Activated naive CD4-positive, alpha-beta T cell treated with Interleukin-2 at 50 U/mL for 16 hours (primary cell): ENCODE results near the gene PTAFR.
"Not testable (repeated sequence)": the region's sequence is repeated elsewhere in the genome, so short reads cannot be mapped to it uniquely, and the experiment has no call there.

ENCODE experiments used
- DNase-seq: peaks from one replicate; pipeline ENCODE4 v3.0.0-alpha.2; 2020

PTAFR gene

GRCh38 chr1:28141685-28142084 lies 34.8 kb downstream of the PTAFR start:
- no peak for DNase-seq

DNA sequence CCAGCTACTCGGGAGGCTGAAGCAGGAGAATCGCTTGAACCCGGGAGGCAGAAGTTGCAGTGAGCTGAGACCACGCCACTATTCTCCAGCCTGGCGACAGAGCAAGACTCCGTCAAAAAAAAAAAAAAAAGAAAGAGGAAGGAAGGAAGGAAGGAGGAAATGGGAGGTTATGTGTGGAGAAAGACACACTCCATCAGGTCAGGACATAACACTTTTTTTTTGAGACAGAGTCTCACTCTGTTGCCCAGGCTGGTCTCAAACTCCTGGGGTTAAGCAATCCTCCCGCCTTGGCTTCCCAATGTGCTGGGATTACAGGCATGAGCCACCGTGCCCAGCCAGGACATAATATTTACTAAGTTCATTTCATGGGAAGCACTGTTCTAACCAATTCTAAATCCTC lies 36.6 kb downstream of the PTAFR start:
- DNase-seq = not testable (repeated sequence)

GRCh38 chr1:28139025-28139712 lies 37.3 kb downstream of the PTAFR start:
- DNase-seq = no peak

DNA sequence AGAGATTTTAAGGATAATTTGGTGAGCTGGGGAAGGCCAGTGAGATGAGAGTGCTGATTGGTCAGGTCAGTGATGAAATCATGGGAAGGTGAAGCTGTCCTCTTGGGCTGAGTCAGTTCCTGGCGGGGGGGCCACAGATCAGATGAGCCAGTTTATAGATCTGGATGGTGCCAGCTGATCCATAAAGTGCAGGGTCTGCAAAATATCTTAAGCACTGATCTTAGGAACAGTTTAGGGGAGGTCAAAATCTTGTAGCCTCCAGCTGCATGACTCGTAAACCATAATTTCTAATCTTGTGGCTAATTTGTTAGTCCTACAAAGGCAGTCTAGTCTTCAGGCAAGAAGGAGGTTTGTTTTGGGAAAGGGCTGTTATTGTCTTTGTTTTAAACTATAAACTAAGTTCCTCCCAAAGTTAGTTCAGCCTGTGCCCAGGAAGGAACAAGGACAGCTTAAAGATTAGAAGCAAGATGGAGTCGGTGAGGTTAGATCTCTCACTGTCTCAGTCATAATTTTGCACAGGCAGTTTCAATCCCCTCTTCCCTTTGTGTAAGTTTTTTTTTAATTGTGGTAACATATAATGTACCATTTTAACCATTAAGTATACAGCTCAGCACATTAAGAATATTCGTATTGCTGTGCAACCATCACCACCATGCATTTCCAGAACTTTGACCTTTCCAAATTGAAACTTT lies 39.4 kb downstream of the PTAFR start:
- no peak for DNase-seq

DNA sequence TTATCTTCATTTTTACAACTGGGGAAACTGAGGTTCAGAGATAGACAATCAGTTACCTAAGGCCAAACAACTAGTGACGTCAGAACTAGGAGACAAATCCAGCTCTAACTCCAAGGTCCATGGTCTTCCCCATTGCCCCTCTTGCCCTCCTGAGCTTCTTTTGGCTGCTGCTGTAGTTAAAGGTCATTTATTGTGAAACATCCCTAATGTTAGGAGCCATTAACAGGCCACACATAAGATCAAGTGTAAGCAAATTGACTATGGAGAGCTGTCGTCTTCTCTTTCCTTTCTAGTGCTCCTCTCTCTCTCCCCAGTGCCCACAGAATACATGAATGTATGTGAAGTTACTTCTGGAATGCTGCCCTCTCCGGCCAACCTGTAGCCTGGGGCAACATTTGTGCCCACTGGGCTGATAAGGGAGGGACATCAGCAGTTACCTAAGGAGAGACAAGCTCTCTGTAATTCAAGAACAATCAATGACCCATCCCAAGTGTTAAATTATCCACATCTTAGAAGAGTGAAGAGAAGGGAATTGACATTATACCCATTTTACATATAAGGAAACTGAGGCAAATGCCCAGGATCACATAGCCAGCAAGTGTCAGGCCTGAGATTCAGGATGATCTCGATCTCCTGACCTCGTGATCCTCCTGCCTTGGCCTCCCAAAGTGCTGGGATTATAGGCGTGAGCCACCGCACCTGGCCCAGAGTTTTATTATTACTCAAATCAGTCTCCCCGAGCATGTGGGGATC lies 40.1 kb downstream of the PTAFR start:
- DNase-seq = no peak

GRCh38 chr1:28135371-28136168 lies 40.9 kb downstream of the PTAFR start:
- DNase-seq = no peak

DNA sequence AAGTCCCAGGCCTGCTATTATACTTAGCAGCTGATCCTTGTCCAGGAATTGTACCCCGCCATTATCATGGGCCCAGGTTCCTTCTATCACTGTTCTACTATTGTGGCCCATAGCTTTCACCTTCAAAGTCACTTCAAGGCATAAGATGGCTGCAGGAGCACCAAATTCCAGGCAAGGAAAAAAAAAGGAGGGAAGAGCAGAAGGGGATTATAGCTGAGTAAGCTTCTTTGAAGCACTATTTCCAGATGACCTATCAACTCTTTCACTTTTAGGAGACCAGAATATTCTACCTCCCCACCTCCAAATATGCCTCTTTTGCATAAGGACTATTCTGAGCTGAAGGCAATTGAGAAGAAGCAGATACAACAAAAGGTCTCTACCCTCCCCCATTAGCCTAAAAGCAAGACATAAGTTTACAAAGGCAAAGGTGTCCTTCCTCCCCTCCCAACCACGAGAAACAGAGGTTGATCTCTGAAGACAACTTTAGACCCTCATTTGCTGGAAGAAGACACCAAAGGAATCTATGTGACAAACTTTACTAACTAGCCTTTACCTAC lies 41.8 kb downstream of the PTAFR start:
- DNase-seq = no peak

DNA sequence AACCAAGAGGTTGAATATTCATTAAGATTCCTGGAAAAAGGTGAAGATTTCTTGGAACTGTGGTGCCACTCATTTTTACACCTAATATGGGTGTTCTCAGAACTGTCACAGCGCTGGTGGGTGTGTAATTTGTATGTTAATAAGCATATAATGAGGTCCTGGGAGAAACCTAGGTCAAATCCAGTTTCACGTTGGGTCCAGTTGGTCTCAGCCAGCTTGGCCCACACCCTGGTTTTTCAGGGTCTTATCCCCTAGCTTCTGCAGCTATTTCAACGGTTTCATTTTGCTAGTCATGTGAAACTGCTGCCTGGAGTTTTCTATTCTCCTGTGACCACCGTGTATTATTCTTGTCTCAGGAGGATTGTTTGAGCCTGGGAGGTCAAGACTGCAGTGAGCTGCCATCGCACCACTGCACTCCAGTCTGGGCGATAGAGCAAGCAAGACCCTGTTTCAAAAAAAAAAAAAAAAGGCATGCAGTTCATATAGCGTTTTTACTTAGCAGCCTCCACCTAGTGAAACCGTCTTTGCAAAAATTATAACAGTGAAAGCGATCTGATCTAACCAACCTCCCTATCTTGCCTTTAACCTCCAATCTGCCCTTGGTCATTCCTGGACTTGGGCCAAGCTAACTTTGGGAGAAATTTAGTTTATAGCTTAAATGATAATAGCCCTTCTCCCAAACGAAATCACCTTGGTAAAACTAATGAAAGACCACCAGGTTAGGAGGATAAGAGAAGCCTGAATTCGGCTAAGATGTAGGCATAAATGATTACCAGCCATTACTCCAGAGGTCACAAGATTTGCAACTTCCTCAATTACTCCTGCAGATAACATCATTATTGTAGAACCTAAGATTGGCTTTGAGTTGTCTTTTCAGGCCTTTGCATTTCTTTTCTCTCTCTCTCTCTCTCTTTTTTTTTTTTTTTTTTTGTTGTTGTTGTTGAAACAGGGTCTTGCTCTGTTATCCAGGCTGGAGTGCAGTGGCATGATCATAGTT lies 44.0 kb downstream of the PTAFR start:
- DNase-seq = no peak

DNA sequence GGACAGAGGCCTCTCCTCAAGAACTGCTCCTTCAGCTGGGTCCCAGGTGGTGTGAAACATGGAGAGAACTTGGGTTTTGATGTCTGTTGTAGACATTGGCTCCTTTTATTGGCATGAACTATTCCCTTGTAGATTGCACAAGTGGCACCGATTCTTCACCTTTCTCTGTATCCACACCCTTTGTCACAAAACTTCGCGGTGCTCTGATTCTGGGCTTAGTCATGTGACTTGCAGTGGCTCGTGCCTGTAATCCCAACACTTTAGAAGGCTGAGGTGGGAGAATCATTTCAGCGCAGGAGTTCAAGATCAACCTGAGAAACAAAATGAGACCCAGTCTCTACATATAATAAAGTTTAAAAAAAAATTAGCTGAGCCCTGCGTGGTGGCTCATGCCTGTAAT lies 45.6 kb downstream of the PTAFR start:
- no peak for DNase-seq

DNA sequence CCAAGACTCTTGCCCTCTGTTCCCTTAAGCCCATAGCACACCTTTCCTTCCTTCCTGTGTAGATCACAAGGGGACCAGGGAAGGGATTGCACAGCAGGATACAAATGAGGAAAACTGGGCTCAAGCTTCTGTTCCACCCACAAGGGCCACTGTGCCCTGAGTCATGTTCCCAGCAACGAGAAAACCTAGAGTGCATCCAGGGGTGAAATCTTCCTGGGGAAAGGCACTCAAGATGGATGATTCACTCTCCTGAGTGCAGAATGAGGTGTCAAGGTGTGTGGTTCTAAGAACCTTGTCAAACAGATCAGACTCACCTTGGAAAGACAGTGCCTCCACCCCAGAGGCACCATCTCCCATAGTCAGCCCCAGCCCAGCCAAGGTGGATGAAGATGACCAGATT lies 47.3 kb downstream of the PTAFR start:
- DNase-seq = no peak

GRCh38 chr1:28127617-28128257 lies 48.8 kb downstream of the PTAFR start:
- no peak for DNase-seq

DNA sequence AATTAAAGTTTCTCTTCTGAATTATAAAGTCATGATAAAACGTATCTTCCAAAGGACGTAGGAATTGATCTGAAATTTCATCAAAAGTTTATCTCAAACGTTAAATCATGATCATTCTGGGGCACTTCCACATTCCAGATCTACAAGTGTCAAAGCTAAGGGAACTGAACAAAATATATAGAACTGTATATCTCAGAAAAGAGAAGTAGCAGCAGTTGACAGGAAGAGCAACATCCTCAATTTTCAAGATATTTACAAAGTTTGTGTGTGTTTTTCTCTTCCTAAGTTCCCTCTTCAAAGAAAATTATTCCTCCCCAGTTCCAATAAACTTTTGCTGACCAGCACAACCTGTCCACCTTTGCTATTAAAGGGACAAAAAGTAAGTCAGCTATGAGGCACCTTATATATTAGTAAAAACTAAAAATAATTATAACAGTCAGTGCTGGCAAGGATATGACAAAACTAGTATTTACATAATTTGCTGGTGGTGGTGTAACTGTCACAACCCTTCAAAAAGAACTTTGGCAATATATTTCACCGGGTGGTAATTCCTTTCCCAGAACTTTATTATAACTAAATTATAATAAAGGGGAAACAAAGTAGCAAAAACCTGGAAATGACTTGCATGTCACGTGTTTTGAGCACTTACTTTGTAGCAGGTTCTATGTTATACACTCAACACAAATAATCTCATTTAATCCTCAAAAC lies 49.6 kb downstream of the PTAFR start:
- no peak for DNase-seq

DNA sequence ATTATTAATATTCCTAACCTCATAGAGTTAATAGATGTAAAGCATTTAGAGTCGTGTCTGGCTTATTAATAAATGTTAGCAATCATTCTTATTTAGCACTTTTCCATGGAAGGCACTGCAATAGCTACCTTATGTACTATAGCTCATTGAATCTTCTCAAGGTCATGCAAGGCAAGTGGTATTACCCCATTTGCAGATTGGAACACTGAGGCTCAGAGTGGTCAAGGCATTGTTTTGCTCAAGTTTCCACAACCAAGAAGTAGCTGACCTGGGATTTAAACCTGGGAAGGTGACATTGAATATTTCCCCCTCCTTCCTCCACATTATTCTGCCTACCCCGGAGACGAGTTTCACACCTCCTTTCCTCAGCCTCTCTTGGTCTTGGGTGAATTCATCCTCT lies 50.3 kb downstream of the PTAFR start:
- DNase-seq = no peak

DNA sequence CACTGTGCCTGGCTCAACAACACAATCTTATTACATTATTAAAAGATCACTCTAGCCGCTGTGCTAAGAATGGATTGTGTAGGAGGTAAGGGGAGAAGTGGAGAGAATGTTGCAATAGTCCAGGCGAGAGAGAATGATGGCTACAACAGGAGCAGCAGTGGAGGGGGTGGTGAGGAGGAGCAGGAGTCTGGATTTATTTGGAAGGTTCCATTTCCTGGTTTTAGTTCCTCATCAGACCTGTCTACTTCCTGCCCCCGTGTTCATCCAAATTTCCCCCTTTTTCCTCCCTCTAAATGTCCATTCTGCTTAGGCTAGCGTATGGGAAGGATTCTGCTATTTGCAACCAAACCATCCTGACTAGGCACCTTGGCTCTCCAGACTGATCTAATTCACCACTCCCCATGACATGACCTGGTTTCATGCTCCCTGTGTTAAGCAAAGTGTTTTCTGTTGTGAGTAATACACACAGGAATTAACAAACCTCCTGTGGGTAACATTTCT lies 53.0 kb downstream of the PTAFR start:
- DNase-seq = no peak

- DNase-seq = no peak
These were observed 54.3 kb downstream of the PTAFR start for GRCh38 chr1:28122183-28122582.

DNA sequence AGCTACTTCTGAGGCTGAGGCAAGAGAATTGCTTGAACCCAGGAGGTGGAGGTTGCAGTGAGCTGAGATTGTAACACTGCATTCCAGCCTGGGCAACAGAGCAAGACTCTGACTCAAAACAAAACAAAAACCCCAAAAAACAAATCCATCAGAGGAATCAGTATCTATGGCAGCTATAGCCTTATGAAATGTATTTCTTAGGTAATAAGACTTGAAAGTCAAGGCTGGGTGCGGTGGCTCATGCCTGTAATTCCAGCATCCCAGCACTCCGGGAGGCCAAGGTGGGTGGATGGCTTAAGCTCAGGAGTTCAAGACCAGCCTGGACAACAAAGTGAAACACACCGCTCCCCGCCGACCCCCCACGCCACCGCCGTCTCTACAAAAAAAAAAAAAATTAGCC lies 56.9 kb downstream of the PTAFR start:
- no peak for DNase-seq

- DNase-seq = no peak
These were observed 57.7 kb downstream of the PTAFR start for GRCh38 chr1:28118640-28119307.

DNA sequence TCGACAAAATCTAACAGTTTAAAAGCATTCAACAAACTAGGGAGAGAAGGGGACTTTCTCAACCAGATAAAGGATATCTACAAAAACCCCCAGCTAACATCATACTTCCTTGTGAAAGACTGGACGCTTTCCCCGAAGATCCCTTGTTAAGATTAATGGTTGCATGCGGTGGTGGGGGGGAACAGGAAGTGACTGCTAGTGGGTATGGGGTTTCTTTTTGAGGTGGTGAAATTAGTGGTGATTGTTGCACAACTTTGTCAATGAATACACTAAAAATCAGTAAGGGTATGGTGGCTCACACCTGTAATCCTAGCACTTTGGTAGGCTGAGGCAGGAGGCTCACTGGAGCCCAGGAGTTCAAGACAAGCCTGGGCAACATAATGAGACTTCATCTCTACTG lies 61.2 kb downstream of the PTAFR start:
- DNase-seq = peak; percentile 42

DNA sequence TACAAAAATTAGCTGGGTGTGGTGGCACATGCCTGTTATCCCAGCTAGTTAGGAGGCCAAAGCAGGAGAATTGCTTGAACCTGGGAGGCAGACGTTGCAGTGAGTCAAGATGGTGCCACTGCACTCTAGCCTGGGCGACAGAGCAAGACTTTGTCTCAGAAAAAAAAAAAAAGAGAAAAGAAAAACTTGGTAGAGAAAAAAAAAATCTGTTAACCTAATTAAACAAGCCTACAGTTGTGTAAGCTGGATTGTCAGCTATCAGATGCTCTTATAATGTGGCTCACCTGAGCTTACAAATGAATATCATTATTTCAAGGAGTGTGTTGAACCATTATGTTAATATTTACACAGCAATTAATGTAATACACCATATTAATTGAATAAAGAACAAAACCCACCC lies 61.6 kb downstream of the PTAFR start:
- DNase-seq = no peak

- DNase-seq = no peak
These were observed 63.3 kb downstream of the PTAFR start for GRCh38 chr1:28113242-28113572.
